ENCODE data around the gene IRF9. TPM values are rescaled to one million over a fixed set of nuclear protein-coding genes. Genes with fewer than 3 reads are reported as not detected.

The IRF9 gene
- total RNA-seq, 1 experiment from 2014 or later, result 15.6 TPM

GRCh38 chr14:24113379-24113800 lies 47.7 kb upstream of the IRF9 start:
- ChIA-PET CTCF (interaction anchor here (1.1 to 3.3 kb wide), 17 partner anchors 8 to 129 kb away, joined by 3 to 67 read pairs (median 8); partner anchors contain the start of genes CARMIL3, CHMP4A, DHRS4L2 and EMC9), POLR2A (interaction anchor here (1.8 to 3.3 kb wide), 9 partner anchors 19 to 82 kb away, joined by 5 to 44 read pairs (median 13); partner anchors contain the start of genes CARMIL3, EMC9, IRF9 and PCK2)
- TF ChIP-seq ELF4 (CRISPR knock-in tag; IDR thresholded peaks at IDR 0.05; ENCODE audit: low read depth) (peak; percentile 40; the same call in 1 of the 2 replicates), ERG (CRISPR knock-in tag; IDR thresholded peaks at IDR 0.05) (no peak), FOXK1 (CRISPR knock-in tag; IDR thresholded peaks at IDR 0.05) (no peak), ZNF219 (CRISPR knock-in tag; IDR thresholded peaks at IDR 0.05; ENCODE audit: borderline replicate concordance) (no peak)
- TF ChIP-seq, protein P1, sequence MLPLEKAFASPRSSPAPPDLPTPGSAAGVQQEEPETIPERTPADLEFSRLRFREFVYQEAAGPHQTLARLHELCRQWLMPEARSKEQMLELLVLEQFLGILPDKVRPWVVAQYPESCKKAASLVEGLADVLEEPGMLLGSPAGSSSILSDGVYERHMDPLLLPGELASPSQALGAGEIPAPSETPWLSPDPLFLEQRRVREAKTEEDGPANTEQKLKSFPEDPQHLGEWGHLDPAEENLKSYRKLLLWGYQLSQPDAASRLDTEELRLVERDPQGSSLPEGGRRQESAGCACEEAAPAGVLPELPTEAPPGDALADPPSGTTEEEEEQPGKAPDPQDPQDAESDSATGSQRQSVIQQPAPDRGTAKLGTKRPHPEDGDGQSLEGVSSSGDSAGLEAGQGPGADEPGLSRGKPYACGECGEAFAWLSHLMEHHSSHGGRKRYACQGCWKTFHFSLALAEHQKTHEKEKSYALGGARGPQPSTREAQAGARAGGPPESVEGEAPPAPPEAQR (CRISPR knock-in tag; IDR thresholded peaks at IDR 0.05), result no peak
- TF ChIP-seq, protein P2, sequence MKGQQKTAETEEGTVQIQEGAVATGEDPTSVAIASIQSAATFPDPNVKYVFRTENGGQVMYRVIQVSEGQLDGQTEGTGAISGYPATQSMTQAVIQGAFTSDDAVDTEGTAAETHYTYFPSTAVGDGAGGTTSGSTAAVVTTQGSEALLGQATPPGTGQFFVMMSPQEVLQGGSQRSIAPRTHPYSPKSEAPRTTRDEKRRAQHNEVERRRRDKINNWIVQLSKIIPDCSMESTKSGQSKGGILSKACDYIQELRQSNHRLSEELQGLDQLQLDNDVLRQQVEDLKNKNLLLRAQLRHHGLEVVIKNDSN (CRISPR knock-in tag; IDR thresholded peaks at IDR 0.05), result no peak
- H3K36me3 Mint-ChIP-seq, result peaks cover 18% of the 10 kb centered on the region
- H3K27me3 Mint-ChIP-seq (ENCODE audit: low read depth), result peaks cover 4% of the 10 kb centered on the region; the same call in 1 of the 2 replicates
- no peak for DNase-seq (ENCODE audit: low spot score)
- peak overlapping the region; percentile 99 for H3K4me3 Mint-ChIP-seq
- H3K9me3 Mint-ChIP-seq, result no peaks in the 10 kb centered on the region
- H3K27ac Mint-ChIP-seq, result peak overlapping the region; percentile 99
- no peak for ATAC-seq
- H3K4me1 Mint-ChIP-seq, result peaks cover 22% of the 10 kb centered on the region

DNA sequence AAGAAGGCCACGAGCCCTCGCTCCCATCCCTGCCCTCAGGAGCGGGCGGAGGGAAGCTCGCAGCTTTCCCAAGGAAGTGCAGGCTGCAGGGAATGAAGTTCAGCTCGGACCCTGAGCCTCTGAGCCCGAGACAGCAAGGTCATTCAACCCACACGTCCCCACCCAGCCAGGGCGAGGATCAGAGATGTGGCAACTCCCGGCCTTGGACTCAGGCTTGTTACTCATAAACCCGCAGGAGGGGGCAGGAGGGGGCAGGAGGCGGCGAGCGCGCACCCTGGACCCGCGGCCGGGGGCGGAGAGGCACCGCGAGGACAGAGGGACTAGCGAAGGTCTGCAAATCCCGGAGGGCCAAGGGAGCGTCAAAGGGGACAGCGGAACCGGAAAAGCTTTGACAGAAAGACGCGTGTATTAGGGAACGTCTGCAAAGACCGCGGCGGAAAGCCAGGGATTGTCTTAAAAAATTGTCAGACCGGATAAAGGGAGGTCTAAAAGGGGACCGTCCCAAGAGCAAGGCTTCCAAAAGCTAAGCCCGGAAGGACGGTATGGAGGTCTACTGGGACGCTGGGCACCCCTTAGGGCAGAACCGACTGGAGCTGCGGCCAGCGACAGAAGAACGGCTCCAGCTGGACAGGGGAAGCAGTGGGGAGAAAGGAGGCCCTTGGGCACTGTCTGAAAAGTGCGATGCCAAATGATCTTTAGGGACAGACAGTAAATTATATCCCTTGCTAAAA lies 47.1 kb upstream of the IRF9 start:
- ChIA-PET CTCF (interaction anchor here (0.6 to 3.3 kb wide), 25 partner anchors 8 to 387 kb away, joined by 3 to 67 read pairs (median 6); partner anchors contain the start of genes CARMIL3, CHMP4A, CIDEB and DHRS4L2), POLR2A (interaction anchor here (0.6 to 3.3 kb wide), 19 partner anchors 8 to 99 kb away, joined by 3 to 44 read pairs (median 8); partner anchors contain the start of genes CARMIL3, CHMP4A, EMC9 and IPO4)
- H3K27ac Mint-ChIP-seq, result peak overlapping the region; percentile 99
- H3K9me3 Mint-ChIP-seq, result no peaks in the 10 kb centered on the region
- H3K4me1 Mint-ChIP-seq, result peaks cover 18% of the 10 kb centered on the region
- peak overlapping the region; percentile 99 for H3K4me3 Mint-ChIP-seq
- ATAC-seq, result peak; percentile 30
- peak; percentile 81 for DNase-seq (ENCODE audit: low spot score)
- peaks cover 24% of the 10 kb centered on the region for H3K36me3 Mint-ChIP-seq
- peaks cover 4% of the 10 kb centered on the region; the same call in 1 of the 2 replicates for H3K27me3 Mint-ChIP-seq (ENCODE audit: low read depth)
- no peak for TF ChIP-seq MXD4 (CRISPR knock-in tag; IDR thresholded peaks at IDR 0.05; ENCODE audit: borderline replicate concordance)
- TF ChIP-seq USF2 (CRISPR knock-in tag; IDR thresholded peaks at IDR 0.05), result peak; percentile 47; the same call in 1 of the 2 replicates
- no peak for TF ChIP-seq SMAD3 (CRISPR knock-in tag; IDR thresholded peaks at IDR 0.05; ENCODE audit: borderline replicate concordance)
- TF ChIP-seq FOXK1 (CRISPR knock-in tag; IDR thresholded peaks at IDR 0.05), result 0 out of 2 replicates have a peak, but pooled peaks have one; percentile 23
- TF ChIP-seq ESRRA (CRISPR knock-in tag; IDR thresholded peaks at IDR 0.05; ENCODE audit: borderline replicate concordance), result no peak
- no peak for TF ChIP-seq ELF4 (CRISPR knock-in tag; IDR thresholded peaks at IDR 0.05; ENCODE audit: low read depth)
- TF ChIP-seq GABPB1 (CRISPR knock-in tag; IDR thresholded peaks at IDR 0.05), result peak; percentile 94
- TF ChIP-seq FOXP1 (CRISPR knock-in tag; IDR thresholded peaks at IDR 0.05; ENCODE audit: borderline replicate concordance), result 0 out of 2 replicates have a peak, but pooled peaks have one; percentile 29
- TF ChIP-seq PRRX2 (CRISPR knock-in tag; IDR thresholded peaks at IDR 0.05), result no peak
- no peak for TF ChIP-seq NR1H2 (CRISPR knock-in tag; IDR thresholded peaks at IDR 0.05)
- TF ChIP-seq TEAD1 (CRISPR knock-in tag; IDR thresholded peaks at IDR 0.05), result peak; percentile 36; the same call in 1 of the 2 replicates
- TF ChIP-seq, protein P3, sequence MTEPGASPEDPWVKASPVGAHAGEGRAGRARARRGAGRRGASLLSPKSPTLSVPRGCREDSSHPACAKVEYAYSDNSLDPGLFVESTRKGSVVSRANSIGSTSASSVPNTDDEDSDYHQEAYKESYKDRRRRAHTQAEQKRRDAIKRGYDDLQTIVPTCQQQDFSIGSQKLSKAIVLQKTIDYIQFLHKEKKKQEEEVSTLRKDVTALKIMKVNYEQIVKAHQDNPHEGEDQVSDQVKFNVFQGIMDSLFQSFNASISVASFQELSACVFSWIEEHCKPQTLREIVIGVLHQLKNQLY (CRISPR knock-in tag; IDR thresholded peaks at IDR 0.05), result no peak
- TF ChIP-seq, protein P4, sequence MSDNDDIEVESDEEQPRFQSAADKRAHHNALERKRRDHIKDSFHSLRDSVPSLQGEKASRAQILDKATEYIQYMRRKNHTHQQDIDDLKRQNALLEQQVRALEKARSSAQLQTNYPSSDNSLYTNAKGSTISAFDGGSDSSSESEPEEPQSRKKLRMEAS (CRISPR knock-in tag; IDR thresholded peaks at IDR 0.05), result peak; percentile 61; the same call in 1 of the 2 replicates
- TF ChIP-seq, protein P5, sequence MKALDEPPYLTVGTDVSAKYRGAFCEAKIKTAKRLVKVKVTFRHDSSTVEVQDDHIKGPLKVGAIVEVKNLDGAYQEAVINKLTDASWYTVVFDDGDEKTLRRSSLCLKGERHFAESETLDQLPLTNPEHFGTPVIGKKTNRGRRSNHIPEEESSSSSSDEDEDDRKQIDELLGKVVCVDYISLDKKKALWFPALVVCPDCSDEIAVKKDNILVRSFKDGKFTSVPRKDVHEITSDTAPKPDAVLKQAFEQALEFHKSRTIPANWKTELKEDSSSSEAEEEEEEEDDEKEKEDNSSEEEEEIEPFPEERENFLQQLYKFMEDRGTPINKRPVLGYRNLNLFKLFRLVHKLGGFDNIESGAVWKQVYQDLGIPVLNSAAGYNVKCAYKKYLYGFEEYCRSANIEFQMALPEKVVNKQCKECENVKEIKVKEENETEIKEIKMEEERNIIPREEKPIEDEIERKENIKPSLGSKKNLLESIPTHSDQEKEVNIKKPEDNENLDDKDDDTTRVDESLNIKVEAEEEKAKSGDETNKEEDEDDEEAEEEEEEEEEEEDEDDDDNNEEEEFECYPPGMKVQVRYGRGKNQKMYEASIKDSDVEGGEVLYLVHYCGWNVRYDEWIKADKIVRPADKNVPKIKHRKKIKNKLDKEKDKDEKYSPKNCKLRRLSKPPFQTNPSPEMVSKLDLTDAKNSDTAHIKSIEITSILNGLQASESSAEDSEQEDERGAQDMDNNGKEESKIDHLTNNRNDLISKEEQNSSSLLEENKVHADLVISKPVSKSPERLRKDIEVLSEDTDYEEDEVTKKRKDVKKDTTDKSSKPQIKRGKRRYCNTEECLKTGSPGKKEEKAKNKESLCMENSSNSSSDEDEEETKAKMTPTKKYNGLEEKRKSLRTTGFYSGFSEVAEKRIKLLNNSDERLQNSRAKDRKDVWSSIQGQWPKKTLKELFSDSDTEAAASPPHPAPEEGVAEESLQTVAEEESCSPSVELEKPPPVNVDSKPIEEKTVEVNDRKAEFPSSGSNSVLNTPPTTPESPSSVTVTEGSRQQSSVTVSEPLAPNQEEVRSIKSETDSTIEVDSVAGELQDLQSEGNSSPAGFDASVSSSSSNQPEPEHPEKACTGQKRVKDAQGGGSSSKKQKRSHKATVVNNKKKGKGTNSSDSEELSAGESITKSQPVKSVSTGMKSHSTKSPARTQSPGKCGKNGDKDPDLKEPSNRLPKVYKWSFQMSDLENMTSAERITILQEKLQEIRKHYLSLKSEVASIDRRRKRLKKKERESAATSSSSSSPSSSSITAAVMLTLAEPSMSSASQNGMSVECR (CRISPR knock-in tag; IDR thresholded peaks at IDR 0.05; ENCODE audit: borderline replicate concordance), result peak; percentile 58; the same call in 1 of the 2 replicates
- peak; percentile 64; the same call in 1 of the 2 replicates for TF ChIP-seq ZBTB21 (CRISPR knock-in tag; IDR thresholded peaks at IDR 0.05; ENCODE audit: borderline replicate concordance)

All from WTC11 (cell line).